Left cardiac atrium (tissue), 4 donors: ENCODE results near the gene ANGPTL2. TPM values are rescaled to one million over a fixed set of nuclear protein-coding genes. Genes with fewer than 3 reads are reported as not detected.

Experiments
- ATAC-seq, 2 donors: fragments of 200-7000 bp; cut with Tn5 transposase; one replicate each; pipeline ENCODE4 v1.9.1; 2020; ENCODE audit warnings: mild to moderate bottlenecking in 2 of 2, moderate library complexity in 2 of 2
- DNase-seq: peaks from one replicate; pipeline ENCODE4 v3.0.0-alpha.2; 2020
- intact Hi-C, 2 donors: fragments of 100-400 bp; cut with DNase I; formaldehyde crosslinking; loops; one replicate each; pipeline versions ENCODE4 v1.14.1 to v1.15.1; 2022 to 2023
- total RNA-seq, 2 donors: library from RNA; stranded (reverse); fragmentation: NEBNext Ultra II Directional; extraction: Animal tissue kit (Norgen Biotek cat#: 25700); gene quantifications; one replicate each; pipeline ENCODE4 v1.2.1, GENCODE V29; 2021
- donor health status: DM: no; HTN: yes; CAD: no.
- donor health status: DM: no; HTN: yes; CAD: no; lungs with severe emphysema.
- donor health status: DM: yes; HTN: yes; CAD: no.
- donor health status: Dilated cardiomyopathy.

The ANGPTL2 gene
- total RNA-seq, 2 donors from 2014 or later: 51.8 to 63.1 TPM

DNA sequence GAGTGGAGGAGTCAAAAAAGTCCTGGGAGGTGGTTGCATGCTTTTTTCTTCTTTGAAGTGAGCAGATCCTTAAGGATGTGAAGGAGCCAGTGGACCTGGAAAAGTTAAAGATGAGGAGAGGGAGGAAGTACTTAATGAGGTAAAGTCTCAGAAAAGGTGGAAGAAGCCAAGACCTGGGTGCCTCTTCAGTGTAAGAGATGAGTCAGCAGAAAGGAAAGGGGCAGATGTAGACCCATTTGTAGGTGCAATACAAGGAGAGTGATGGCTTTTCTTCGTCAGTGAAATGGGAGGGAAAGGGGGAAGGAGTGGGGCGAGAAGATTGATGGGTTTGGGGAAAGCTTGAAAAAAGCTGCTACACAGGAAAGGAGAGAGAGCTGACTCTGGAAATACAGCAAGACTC, 82.9 kb downstream of the ANGPTL2 start:
- ATAC-seq (no peak), DNase-seq (no peak)
- intact Hi-C loops: no loop called here

DNA sequence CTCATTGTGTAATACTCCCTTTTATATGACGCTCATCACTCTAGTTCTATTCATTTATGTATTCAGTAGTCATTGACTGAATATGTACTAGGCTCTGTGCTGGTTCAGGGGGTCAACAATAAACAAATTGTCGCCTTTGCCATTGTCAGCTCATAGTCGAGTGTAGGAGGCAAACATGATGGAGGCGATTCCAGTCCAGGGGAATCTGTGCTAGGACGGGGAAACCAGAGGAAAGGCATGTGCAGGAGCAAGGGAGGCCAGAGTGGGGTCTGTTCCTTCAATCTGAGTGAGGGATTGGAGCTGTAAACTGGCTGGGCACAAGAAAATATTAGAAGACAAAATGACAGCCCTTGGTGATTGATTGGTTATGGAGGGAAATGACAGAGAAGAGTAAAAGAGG, 83.9 kb downstream of the ANGPTL2 start:
- intact Hi-C loops: no loop called here
- DNase-seq (no peak), ATAC-seq (no peak)

Other genes with a start within 250 kb of the ANGPTL2 start
- gene RALGPS1, start 207.9 kb downstream of the ANGPTL2 start, total RNA-seq: 10 to 100 TPM; 12.5 TPM
- 10 to 100 TPM; 10.0 to 11.2 TPM for gene GARNL3, start 142.1 kb upstream of the ANGPTL2 start, total RNA-seq